NCI-H2171 (cell line): ENCODE results near the gene STEAP3.

Experiments used
- DNase-seq: peaks from one replicate; lab custom pipeline; 2025; lab: John Stamatoyannopoulos, UW

STEAP3 gene

DNA sequence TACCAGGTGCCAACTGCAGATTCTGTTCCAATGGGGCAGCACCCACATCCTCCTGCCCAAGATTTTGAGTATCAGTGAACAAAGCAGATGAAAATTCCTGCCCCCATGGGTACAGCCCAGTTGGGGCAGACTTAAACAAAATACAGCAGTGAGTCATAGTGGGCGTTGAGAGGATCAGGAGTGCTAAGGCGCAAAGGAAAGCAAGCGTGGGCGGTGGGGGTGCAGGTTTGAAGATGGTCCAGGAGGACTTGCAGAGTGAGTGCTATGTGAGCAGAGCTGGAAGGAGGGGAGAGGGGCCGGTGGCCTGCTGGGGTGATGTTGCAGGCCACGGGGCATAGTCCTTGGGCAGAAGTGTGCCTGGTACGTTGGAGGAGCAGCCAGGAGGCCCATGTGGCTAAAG, 24.7 kb downstream of the STEAP3 start:
- no peak for DNase-seq

DNA sequence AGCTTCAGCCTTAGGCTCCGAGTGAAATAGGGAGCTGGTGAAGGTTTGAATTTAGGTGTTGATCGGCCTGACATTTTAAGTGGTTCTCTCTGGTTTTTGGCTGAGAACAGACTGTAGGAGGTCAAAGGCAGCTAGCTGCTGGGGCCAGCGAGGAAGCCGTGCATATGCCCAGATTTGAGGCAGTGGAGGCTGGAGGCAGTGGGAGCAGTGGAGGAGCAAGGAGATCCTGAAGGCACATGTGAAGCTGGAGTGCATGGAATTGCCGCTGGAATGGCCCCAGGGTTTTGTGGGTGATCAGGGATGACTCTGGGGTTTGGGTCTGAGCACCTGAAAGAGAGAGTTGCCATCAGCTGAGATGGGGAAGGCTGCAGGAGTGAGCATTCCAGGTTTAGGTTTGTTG, 25.1 kb downstream of the STEAP3 start:
- no peak for DNase-seq

GRCh38 chr2:119249311-119249710, 25.7 kb downstream of the STEAP3 start:
- no peak for DNase-seq

DNA sequence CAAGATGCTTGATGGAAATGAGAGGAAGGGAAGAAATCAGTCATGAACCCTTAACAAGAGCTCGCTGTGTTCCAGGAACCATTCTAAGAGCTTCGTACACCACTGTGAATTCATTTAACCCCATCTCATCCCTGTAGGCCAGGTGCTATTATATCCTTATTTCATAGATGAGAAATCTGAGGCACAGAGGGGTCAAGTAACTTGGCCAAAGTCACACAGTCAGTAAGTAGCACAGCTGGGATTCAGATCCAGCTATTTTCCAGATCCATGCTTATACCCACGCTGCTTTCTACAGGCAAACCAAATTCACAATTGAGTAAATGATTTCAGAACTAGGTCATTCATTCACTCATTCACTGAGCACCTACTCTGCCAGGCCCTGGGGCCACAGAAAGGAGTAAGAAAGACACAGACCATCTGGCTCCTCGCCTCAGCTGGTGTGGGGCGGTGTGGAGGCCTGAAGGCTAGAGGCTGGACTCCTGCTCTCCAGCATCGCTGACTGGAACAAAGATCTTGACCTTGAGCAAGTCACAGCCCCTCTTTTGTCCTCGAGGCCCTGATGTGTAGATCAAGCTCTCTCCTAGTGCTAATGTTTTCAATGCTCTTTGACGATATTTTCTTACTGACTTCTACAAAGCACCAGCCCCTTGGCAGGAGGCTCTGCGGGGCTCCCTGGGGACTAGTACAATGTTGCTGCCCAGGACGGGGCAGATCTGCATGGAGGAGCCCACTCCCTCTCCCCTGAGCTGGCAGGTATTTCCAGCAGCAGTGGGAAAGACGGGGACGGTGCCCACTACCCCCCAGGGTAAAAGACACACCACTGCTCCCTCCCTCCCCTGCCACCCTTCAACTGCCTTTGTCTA, 26.5 kb downstream of the STEAP3 start:
- DNase-seq = no peak

DNA sequence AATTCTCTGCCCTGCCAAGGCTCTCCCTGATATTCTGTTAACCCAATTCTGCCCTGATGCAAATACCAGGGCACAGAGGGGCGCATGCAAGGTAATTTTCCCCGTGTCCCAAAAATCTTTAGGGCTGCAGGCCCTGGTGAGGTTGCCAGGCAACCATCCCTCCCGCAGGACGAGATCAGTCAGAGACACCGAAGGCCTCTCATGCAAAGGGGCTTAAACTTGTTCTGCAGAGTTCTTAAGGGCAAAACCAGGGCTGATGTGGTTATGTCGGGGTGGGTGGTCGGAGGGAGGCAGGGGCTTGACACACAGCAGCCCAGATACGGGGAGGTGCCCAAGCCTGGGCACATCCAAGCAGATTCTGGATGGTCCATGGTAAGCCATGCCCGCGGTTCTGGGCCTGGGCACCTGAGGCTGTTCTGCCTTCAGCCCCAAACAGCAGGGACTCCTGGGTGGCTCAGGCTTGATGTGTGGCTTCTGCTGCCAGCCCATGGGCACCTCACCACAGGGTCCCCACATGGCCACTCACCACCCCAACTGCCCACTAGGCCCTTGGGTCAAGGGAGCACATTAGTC, 27.2 kb downstream of the STEAP3 start:
- no peak for DNase-seq

DNA sequence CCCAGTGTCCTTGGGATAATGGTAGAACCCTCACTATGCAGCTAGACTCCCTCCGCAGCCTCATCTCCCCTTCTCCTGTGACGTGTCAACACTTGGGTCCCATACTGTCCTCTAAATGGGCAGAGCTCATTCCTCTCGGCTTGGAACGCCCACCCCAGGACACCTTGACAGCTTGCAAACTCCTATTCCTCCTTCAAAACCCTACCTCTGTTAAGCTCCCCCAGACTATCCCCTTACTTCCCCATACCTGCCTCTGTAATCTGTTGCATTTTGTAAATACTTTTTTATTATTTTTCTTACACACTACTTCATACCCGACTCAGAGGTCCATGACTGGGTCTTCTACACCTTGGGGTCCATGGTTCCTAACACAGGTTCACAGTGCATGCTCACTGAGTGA, 28.0 kb downstream of the STEAP3 start:
- no peak for DNase-seq

- DNase-seq = no peak
Measured at GRCh38 chr2:119252186-119253113, 28.8 kb downstream of the STEAP3 start.

DNA sequence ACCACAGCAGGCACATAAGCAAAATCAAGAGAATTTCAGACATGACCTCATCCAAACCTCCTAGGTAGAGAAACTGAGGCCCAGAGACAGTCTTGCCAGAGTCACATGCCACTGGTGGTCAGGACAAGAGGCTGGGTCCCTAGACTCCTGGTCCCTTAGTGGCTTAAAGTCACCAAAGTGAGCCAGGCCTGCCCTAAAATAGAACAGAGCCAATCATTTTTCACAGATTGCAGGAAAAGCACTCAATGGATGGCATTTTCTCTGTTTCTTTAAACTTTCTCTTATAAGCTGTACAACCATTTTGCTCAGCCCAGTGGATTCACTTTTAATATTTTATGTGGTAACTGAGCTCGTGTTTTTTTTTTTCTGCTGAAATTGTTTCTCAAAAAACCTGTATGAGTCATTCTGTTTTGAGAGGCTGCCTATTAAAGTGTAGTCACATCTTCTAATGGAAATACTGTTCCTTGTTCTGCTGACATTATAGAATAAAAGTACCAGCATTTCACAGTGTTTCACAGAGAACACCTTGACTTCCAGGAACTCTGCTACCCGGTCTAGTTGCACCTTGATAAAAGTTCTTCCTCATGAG, 29.6 kb downstream of the STEAP3 start:
- DNase-seq = no peak

DNA sequence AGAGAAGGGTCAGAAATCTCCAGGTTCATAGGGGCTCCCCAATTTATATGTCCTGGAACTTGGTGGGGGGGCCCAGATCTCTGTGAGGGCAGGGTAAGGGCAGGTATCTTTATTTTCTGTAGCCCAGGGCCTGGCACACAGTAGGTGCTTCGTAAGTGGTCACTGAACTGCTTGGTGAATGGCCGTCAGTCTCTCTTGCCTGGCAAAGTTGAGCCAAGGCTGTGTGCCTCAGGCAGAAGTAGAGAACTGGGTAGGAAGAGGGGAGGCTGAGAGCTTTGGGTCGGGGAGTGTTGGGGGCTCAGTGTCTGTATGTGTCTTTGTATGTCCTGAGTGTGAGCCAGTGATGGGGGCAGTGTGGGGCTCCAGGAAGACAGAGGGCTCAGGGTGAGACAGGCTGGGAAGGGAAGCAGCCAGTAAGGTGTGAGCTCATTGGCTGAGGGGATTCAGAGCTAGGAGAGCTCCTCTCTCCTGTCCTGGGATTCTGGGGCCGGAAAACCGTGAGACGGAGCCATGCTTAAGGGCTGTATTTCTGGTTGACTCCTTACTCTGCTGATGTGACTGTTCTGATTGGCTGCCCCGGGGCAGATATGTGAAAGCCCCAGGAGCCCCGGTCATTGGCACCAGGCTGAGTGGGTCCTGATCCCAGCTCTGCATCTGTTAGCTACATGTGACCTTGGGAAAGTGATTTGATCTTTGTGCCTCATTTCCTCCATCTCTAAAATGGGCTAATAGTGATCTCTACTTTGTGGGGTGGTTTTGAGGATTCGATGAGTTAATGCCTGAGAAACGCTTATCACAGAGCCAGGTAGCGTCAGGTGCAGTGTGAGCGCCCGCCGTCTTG, 30.3 kb downstream of the STEAP3 start:
- DNase-seq = no peak

DNA sequence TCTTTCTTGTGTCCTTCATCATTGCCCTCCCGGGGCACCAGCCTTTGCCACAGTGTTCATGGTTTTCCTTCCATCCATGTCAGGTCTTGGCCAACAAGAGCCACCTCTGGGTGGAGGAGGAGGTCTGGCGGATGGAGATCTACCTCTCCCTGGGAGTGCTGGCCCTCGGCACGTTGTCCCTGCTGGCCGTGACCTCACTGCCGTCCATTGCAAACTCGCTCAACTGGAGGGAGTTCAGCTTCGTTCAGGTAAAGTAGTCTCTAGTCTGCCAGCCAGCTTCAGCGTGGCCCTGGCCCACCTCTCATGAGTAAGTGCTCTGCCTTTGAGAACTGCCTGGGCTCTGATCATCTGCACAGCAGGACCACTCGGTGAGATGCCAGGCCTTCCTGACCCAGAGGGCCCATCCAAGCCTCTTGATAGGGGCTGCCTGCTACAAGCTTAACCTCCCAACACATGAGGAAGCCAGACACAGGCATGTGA, 31.0 kb downstream of the STEAP3 start:
- no peak for DNase-seq

- DNase-seq = no peak
Measured at GRCh38 chr2:119255760-119256581, 32.3 kb downstream of the STEAP3 start.

GRCh38 chr2:119256582-119256921, 32.9 kb downstream of the STEAP3 start:
- no peak for DNase-seq

DNA sequence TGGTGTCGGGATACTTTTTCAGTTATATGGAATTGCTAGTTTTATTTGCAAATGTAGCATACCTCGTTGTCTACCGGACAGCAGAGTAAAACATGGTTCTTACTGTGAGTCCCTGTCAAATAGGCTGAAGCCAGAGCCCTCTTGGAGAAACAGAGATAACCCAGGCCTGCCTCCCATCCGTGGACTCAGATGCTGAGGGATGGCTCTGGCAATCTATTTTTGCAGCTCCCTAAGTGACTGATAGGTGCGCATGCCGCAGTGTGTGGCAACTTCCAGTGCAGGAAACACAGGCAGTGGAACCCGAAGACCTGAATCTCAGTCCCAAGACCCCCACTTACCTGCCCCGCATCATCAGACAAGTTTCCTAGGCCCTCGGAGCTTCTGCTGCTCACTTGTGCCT, 33.6 kb downstream of the STEAP3 start:
- no peak for DNase-seq

DNA sequence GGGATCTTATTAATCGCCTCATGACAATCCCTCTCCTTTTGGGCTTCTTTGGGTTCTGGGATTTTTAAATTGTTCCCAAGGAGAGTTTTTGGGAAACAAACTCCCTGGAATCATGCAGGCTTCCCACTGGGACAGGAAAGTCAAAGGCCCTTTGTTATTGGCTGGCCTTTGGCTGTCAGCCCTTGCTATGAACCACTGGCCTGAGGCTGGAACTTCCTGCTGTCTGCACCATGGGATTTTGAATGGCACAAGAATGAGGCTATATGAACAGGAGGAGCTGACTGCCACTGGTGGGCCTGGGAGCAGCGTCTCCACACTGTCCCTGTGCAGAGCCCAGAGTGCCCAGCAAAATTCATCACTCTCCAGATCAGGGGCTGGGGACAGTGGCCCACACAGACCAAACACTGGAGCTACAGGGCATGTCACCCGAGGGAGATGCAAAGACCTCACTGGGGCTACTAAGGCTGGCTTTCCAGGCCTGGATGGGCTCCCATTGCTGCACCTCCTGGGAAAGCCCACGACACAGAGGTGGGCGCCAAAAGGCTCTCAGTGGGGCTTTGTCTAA, 35.7 kb downstream of the STEAP3 start:
- no peak for DNase-seq

DNA sequence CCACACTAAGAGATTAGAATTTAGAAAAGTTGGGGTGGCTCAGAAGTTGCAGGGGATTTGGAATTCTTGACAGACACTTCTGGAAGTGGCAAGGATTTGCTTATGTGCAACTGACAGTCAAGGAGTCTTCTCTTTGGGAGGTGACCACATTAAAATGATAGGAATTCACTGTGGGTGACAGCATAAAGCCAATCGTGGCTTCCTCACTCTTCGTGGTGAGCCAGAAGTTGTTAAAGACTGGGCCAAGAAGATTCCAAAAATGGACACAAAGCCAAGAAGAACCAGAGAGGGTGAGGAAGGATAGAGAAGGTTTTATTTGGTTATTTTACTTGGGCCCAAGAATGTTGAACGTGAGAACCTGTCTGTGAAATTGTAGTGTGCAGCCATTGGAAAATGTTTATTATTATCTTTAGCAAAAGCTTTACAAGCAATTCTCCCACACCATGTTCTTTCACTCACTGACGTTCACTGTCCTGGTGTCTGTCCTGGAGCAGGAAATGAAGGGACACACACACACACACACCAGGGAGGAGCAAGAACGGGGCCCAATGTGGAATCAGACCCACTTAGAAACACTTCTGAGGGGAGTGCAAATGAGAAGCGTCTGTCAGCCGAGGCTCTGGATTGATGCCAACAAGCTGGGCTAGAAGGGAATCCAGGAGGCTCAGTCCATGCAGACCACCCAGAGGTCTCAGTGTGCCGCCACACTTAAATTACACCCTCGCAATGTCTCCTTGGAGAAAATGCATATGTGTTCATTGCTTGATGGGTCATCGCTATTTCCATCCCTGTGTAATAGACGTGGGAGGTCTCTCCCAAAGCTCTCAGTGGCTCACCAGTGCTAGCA, 37.2 kb downstream of the STEAP3 start:
- DNase-seq = no peak

DNA sequence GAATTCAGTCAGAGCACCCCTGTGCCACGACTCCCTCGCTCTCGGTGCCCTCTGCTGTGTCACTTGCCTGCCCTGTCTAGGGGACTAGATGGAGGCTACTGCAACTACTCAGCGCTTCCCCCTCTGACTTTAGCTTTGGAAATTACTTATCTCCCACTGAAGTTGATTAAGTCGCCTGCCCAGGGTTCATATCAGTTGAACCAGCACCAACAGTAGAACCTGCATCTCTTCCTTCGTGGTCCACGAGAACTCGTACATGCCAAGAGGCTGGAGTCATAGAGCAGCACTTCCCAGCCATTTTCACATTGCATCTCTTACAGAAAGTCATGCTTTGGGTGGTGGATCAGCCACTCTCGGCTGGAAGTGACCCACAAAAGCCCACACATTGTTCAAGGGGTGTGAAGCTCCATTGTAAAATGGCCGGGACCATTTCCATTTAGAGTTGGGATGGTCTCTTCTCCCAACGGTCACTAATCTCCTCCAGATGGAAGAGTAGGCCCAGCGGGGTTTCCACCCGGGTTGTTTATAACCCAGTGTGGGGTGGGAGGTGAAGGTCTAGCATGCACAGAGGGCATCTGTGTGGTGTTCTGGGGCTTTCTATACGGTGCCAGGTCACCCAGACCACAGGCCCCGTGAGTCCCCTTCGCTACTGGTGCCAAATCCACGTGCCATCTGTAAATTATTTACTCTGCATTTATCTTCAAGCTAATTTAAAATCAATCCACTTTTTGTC, 38.0 kb downstream of the STEAP3 start:
- no peak for DNase-seq

DNA sequence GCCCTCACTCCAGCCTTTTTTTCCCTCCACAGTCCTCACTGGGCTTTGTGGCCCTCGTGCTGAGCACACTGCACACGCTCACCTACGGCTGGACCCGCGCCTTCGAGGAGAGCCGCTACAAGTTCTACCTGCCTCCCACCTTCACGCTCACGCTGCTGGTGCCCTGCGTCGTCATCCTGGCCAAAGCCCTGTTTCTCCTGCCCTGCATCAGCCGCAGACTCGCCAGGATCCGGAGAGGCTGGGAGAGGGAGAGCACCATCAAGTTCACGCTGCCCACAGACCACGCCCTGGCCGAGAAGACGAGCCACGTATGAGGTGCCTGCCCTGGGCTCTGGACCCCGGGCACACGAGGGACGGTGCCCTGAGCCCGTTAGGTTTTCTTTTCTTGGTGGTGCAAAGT, 39.4 kb downstream of the STEAP3 start:
- DNase-seq = no peak

DNA sequence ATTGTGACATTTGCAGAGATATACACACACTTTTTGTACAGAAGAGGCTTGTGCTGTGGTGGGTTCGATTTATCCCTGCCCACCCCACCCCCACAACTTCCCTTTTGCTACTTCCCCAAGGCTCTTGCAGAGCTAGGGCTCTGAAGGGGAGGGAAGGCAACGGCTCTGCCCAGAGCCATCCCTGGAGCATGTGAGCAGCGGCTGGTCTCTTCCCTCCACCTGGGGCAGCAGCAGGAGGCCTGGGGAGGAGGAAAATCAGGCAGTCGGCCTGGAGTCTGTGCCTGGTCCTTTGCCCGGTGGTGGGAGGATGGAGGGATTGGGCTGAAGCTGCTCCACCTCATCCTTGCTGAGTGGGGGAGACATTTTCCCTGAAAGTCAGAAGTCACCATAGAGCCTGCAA, 40.0 kb downstream of the STEAP3 start:
- no peak for DNase-seq
